ENCODE measurements around the gene METTL14.
"Not testable (repeated sequence)": the region's sequence is repeated elsewhere in the genome, so short reads cannot be mapped to it uniquely, and the experiment has no call there.

METTL14 gene

DNA sequence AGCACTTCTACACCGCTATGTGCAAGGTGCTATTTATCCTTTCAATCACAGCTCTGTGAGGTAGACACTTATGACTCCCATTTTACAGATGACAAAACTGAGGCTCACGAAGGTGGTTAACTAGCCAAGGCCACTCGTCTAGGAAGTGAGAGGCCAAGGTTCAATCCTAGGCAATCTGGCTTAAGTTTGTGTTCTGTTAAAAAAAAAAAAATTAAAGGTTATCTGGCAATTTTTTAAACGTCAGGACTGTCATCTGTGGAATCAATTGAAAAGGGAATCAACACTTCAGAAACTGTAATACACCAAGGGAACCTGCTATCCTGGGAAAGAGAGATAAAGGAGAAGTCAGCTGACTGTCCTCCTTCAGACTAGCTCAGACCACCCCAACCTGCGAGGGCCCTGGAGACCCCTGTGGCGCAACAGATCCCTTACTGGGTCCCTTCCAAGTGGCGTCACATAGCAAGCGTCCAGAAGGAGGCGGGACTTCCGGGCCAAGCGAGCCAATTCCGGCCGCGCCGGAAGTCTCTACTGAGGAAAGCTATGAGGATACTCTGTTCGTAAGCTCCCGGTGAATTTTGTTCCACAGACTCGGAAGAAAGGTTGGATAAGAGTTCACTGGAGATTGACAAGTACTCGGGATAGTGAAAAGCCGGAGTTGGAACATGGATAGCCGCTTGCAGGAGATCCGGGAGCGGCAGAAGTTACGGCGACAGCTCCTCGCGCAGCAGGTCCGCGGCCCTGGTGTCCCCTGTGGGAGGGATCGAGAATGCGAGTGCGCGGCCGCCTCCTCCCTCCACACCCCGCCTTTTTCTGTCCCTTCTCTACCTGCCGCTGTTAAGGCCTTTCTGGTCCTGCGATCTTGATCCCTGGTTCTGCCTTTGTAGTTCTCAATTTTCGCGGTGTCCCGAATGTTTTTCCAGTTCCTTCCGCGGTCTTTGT lies at the start of gene METTL14:
TSS of gene METTL14 (plus strand) at position 520 of the 939 bp plus-strand sequence. CDS start at position 663, 143 bp downstream.
- peak; percentile 92 for DNase-seq

DNA sequence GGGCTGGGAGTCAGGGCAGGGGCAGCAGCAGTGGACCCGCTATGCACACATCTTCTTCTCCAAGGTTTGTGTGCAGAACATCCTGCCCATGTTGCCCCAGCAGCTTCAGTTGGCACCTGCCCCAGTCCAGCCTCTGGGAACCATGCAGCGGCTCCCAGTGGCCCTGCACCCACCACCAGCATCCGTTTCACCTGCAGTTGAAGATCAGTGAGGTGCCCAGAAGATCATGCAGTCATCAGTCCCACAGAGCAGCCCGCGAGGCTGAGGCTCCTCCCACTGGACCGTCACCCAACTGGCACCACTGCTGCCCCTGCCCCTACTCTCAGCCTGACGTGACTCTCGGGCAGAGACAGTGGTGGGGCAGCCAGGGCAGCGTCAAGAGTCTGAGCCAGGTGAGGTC lies 49.1 kb upstream of the METTL14 start:
- not testable (repeated sequence) for DNase-seq

DNA sequence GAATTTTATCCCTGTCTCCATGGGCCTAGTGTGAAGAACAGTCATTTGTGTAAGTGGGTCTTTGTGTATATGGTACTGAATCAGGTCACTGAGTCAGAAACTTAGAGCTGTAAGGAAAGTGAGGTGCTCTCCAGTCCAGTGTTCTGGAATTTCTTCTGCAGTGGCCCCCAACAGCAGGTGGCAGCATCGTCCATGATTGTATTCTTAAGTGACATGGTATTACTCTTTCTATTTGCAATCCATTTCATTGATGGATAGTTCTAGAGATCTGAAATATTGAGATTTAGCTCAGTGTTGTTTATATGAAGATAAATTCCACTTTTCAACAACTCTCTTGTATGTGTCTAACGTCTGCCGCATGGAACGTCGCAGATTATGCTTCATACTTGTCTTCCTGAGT lies 20.5 kb upstream of the METTL14 start:
- peak; percentile 39 to 45 for DNase-seq

DNA sequence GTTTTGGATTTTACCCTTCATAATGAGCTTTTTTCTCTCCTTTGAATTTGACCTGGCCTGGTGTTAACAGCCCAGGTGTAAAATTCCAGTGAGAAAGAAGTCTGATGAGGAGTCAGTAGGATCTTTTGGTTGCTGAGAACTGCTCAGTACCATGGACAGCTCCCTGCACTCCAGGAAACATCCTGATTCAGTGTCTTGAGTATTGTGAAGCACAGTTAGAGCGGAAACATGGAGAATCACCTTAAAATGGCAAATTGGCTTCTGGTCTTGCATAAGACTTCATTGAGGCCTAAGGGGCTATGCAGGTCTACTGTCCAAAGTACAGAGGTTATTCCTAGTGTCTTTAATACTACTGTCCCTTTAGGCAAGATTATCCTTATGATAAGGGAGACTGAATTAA lies 16.0 kb upstream of the METTL14 start:
- DNase-seq: peak; percentile 27 to 29

DNA sequence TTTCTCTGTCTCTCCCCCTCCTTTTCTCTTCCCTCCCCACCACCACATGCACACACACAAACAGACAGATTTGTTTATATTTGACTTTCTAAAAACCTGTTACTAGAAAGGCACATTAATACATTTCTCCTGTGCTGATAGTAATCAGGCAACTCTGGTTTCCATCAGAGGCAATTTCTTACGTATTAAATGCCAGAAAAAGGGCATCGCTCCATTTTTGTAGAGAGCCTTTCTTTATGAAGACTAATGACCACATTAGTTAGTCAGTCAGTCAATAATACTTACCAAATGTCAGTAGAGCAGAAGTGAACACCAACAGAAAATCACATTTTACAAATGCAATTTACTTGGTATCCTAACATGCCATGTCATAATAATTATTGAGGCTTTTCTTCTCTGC lies 14.2 kb upstream of the METTL14 start:
- DNase-seq: not testable (repeated sequence)

DNA sequence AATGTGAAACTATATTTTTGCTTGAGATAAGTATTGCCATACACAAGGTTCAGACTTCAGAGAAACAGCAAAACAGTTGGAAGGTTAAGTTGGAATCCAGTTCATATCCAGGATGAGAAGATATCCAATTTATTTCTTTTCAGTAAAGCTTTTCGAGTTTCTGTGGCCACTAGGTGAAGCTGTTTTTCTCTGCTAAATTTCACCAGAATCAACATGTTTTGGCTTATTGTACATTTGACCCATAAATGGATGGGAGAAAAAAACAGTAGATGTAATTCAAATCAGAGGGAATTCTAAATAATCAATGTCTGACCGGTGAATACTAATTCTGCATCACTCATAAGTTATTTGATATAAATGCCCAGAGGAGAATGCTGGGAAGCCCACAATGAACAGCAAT lies 9.1 kb upstream of the METTL14 start:
- no peak for DNase-seq

DNA sequence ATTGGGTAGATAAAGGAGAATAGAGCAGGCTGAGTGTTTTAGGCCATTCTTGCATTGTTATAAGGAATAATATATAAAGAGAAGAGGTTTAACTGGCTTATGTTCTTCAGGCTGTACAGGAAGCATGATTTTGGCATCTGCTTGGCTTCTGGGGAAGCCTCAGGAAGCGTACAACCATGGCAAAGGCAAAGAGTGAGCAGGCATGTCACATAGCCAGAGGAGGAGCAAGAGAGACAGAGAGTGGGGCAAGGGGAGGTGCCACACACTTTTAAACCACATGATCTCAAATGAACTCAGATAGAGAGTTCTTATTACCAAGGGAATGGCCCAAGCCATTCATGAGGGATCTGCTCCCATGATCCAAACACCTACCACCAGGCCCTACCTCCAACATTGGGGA lies 4.4 kb upstream of the METTL14 start:
- no peak for DNase-seq

DNA sequence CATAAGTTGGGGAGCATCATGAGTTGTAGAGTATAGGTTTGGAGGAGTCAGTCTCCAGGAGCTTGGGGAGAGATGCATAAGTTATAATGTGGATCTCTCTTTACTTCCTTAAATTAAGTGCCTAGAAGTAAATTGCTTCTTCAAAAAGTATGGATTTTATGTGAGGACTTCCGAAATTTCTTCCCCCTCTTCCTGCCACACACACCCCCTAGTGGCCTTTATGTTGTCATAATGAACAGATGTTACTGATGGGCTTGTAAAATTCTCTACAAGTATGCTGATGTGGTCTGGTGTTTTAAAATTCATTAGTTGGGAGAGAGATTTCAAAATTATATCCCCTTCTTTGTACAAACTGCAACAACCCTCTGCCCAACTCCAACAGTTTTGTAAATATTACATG lies 2.3 kb upstream of the METTL14 start:
- DNase-seq: no peak

DNA sequence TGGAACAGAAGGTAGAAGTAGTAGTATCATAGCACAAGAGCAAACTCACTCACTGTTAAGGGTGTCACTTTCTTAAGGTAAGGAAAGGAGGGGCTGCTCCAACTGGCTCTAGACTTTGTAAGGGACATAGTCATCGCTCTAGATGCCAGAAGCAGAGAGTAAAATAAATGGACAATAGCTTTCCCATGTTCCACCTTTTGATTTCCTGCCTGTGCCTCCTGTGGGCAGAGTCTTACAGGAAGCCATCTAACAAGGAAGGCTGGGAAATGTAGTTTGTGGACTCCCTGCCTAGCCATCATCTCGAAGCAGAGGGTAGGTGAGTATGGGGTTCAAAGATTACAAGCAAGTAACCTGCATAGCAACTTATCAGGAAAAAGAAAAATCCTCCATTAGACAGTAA lies 1.7 kb upstream of the METTL14 start:
- no peak for DNase-seq

DNA sequence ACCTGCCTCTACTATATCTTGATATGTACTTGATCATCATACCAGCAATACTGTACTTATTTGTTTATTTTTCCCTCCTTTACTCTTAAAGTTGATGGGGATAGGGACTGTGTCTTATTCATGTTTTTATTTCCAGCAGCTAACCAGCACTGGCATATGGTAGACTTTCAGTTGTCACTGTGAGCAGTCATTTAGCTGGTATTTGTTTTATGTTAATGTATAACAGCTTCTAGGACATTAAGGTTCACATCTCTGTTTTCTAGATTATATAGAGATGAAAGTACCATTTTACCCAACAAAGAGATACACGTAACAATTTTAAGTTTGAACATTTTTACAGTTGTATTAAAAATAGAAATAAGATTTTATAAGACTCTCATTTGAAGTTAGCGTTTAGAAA lies 17.9 kb downstream of the METTL14 start:
- DNase-seq: no peak

DNA sequence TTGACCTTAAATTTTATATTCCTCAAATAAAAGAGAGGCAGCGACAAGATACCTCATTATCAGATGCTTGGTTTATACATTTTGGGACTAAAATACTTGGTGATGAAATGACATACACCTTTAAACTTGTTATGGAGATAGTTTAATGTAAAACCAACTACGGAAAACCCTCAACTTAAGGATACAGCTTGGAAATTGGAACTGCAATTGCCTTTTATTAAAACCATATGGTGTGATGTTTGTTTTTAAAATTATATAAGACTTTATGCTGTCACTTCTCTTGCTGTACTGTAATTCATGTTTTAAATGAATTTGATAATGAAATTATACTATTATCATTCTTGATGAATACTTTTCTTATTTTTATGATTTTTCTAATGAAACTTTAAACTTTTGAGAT lies 25.9 kb downstream of the METTL14 start:
- no peak for DNase-seq

DNA sequence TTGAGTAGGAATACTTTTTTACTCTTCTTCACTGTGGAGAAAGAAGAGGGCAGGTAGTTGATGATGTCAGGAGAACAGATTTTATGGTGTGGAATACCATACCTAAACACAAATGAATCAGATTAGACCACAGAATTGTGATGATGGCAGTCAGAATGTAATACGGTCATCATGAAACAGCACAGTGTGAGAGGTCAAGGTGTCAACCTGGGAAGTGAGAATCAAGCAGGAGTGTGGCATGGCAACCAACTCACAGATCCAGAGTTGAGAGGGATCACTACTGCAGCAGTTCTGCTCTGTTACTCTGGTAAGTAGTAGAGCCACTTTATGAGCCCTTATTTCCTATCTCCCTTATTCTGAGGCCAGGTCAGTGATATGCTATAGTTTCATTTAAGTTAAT lies 27.7 kb downstream of the METTL14 start:
- DNase-seq: peak in 1 of 2 experiments; percentile 21

DNA sequence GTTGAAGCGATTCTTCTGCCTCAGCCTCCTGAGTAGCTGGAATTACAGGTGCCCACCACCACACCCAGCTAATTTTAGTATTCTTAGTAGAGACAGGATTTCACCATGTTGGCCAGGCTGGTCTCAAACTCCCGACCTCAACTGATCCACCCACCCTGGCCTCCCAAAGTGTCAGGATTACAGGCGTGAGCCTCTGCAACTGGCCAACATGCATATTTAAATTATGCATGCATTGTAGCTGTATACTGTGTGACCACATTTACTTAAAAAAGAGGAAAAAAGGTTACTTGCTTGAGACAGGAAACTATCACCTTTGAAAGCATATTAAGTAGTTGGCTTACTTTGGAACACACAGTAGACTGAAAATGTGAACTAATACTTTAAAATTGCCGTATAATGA lies 29.5 kb downstream of the METTL14 start:
- no peak for DNase-seq

DNA sequence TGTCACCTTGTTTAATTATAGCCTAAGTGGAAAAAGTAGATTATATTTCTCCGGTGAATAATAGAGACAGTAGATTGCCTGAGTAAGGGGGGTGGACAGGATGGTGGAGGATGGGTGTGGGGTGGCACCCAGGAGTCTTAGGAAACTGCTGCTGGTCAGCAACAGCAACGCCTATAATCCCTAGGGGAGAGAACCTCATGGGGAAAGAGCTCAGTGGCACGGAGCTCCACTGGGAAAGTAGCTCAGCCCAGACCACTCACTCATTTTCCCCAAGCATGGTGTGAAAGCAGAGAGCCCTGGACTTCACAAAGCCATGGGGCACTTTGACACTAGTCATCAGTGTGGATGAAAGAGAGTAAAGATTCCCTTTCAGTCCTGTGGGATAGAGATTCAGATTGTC lies 31.1 kb downstream of the METTL14 start:
- DNase-seq: no peak

DNA sequence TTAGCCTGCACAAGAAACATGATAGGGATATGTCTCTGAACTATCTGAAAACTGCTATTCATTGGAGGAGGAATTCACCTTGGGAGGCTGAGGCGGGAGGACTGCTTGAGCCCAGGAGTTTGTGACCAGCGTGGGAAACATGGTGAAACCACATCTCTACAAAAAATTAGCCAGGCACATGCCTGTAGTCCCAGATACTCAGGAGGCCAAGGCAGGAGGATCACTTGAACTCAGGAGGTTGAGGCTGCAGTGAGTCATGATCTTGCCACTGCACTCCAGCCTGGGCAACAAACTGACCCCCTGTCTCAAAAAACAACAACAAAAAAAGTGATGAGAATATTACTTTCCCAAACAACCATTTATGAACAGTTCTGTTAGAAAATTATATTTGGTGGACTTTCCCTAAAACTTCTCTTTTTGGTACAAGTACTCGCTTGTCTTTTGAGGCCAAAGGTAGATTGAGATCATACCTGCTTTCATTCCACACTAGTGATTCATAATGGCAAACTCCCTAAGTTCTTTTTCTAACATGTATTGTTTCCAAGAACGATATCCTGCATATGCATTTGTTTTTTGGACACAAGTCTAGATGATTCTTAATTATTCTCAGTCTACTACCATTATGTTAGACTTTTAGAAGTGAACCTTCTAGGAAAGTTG lies 33.4 kb downstream of the METTL14 start:
- no peak for DNase-seq

DNA sequence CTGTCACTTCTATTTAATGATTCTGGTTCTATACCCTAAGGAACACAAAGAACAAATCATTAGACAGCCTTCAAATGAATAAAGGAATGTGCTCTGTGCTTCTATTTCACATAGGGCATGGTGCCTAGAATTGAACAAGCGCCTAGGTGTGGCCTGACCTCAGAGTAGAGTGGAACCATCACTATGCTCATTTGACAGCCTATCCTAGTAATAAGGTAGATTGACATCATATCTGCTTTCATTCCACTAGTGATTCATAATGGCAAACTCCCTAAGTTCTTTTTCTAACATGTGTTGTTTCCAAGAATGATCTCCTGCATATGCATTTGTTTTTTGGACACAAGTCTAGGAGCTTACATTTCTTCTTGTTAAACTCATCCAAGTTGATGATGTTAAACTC lies 36.6 kb downstream of the METTL14 start:
- no peak for DNase-seq

DNA sequence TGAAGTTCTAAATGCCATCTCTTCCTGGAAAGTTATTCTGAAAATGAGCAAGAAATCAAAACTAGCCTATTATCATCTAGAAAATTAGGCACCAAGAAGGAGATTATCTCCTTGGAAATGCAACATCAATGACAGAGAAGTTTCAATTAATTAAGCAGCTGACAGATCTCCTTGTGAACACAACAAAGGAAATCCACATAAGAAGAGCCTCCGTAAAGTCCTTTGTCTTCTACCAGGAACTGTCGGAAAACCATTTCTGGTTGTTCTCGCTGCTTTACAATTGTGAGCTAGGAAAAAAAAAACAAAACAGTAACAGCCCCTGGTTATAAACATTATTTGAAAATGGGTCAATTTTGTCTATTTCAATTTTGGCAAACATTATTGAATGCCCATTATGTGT lies 38.2 kb downstream of the METTL14 start:
- no peak for DNase-seq

DNA sequence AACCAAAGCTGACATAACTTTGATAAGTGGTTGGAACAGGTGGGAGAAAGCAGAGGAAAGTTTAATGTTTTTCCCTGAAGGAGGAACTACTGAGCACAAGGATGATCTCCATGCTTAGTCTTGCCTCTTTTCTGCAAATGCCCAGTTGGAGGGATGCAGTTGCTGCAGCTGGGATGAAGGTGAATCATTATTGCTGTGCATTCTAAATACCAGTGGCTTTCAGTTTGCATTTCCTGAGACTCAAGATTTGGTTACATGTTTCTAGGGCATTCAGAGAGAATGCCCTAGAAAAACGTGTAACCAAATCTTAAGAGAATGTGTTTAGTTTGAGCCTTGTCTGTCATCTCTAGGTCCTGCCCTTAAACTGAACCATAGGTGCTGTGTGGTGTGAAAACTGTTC lies 42.2 kb downstream of the METTL14 start:
- DNase-seq: no peak

DNA sequence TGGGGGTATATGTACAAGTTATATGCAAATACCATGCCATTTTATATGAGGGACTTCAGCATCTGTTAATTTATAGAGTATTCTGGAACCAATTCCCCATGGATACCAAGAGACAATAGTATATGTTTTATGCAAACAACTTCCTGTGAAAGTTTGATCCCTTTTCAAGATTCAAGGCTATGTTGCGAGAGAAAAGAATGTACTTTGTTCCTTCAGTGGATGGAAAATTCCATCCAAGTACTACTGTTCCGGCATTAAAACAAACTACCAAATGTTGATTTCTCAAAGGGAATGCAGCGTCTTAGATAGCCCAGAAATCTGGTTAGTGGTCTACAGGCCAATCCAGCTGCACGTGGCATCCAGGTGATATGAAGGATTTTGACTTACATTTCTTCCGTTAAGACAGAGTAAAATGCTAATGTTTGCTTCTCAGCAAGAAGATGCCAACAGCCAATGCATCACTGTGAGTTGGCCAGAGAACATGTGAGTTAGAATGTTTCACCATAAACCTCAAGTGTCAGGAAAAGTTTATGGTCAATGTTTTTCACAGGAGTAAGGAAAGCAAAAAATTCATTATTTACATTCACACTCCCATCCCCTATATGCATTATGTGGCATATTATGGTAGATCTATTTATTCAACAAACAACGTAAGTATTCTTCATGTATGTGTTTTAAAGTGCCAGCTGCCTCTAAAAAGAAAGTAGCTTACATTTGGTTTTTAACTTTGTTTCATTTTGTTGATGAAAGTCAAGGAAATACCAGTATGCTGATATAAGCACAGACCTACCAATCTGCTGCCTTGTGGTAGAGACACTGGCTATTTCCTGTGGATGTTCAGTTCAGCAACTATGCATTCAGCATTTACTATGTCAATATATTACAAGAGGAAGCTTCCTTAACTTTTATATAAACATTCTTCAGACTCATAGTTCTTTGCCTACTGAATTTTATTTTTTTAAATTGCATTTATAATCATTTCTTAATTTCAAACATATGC lies 44.4 kb downstream of the METTL14 start:
- no peak for DNase-seq

DNA sequence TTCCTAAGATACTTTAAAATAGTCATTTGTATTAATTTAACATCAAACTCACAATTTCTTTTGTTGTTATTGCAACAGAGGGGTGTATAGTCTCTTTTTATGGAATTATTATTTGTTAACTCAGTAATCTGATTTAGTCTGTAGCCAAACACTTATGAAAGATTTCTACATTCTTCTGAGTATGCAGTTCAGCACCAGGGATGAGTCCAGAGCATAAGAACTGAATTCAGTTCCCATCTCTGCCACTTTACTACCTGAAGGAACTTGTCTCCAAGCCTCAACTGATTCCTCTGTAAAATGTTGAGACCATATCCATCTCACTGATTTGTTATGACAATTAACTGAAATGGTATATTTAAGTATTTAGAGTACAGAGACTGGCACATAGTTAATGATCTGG lies 45.5 kb downstream of the METTL14 start:
- no peak for DNase-seq

DNA sequence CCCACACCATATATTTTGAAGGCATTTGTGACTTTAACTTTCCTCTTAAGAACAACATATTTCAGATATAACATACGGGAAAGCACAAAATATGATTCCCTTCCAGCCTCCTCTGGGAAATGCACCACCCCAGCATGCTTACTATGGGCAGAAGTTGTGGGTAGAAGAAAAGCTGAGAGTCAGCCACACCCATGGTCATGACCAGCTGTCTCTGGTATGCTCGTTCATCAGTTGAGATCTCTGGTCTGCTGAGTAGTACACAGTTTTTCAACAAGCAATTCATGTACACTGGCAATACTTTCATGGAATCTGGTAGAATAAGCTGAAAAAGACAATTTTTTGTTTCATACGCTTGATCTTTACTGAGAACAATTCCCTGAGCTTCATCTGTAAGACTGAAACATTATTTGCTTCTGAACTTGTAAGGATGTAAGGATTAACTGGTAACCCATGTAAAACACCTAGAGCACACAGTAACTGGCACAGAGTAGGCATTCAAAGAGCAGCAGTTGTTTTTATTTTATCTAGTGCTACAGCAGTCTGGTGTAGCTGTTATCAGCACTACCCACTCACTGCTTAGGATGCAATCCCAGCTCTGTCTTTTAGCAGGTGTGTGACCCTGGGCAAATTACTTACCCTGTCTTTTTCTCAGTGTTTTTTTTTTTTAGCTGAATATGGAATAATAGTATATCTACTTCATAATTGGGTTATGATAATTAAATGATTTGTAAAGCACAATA lies 47.6 kb downstream of the METTL14 start:
- no peak for DNase-seq

DNA sequence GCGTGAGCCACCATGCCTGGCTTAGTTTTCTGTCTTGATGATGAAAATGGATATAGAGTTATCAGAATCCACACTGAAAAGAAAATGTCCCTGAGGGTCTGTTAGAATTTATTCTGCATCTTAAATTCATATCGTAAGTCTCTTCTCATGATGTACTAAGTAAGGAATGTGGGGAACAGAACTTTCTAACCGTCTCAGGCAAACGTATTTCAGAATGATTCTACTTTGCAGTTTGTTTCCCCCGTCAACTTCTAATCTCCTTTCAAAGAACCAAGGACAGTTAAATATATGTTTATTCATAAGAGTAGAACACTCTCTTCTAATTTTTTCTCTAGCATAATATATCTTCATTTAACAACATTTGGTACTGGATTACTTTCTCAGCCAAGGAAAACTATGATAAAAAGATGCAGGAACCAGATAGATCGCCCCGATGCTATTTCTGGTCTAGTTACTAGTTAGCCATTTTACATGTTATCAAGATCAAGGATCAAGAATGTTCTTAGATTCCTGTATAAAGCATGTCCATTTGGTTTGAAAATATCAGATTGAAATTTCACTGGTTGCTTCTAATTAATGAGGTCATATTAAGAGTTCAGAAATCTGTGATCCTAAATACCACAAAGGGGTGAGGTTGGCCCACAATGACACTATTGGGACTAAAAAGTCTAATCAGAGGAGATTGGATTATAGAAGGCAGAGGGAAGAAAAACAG lies 49.5 kb downstream of the METTL14 start:
- DNase-seq: no peak

Data from activated T-cell treated with anti-CD3 and anti-CD28 coated beads, Interleukin-2, amount 50 U/mL, for 48 hours (primary cell).